HT1080 (cell line): ENCODE measurements around the gene NT5E. TPM values are rescaled to one million over a fixed set of nuclear protein-coding genes. Genes with fewer than 3 reads are reported as not detected.
"Not testable (repeated sequence)": the region's sequence is repeated elsewhere in the genome, so short reads cannot be mapped to it uniquely, and the experiment has no call there.

ENCODE experiments used
- DNase-seq: peaks from one replicate; pipeline ENCODE4 v3.0.0-alpha.2; 2015; ENCODE audit warnings: low read depth
- total RNA-seq: library from RNA; depleted of rRNA; stranded (reverse); fragments of >200 nt; shearing (Covaris generic); gene quantifications from 2 replicates; pipeline ENCODE4 v1.2.3, GENCODE V29; 2014; rRNA removed

NT5E gene
- total RNA-seq, 1 experiment from 2014 or later: 0.47 TPM

DNA sequence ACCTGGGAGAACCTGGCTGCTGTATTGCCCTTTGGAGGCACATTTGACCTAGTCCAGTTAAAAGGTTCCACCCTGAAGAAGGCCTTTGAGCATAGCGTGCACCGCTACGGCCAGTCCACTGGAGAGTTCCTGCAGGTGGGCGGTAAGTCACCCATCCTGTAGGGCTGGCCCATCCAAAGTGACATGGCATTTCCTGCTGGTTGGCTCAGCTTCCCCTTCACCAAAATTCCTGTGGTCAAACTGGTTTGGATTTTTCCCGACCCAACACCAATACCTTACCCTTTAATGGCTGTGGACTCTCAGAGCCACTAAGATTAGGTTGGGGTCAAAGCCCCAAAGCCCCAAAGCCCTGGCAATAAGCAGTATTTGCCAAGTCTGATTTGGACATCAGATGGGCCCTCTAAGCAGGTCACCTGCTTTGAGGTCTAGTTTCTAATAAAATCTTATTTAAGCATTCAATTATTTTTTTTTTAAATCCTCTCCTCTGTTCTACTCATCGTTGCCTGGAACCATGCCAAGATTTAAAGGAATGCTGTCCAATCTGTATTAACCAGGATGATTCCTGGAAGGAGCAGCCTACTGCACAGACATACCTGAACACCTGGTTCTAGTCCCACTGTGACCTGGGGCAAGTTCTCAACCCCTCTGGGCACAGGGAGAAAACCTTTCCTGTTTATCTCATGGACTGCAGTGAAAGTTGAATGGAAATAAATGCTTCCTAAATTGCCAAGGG lies 40.8 kb downstream of the NT5E start:
- DNase-seq: peak; percentile 72

DNA sequence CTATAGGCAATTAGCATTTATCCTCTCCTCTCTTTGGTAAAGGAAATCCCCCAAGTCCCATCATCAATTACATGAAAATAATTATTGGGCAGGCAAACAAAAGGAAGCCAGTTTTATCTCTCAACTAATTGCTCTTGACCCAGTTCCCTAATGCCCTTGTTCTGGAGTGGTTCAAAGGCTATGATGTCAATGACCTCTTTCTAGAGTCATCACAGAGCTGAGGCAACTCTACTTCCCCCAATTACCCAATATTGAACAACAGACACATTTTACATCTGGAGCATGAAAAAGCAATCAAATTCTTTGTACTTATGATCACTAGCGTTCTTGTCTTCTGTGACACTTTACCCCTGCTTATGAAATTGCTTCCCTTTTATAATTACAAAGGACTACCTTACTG lies 43.5 kb downstream of the NT5E start:
- DNase-seq: no peak

DNA sequence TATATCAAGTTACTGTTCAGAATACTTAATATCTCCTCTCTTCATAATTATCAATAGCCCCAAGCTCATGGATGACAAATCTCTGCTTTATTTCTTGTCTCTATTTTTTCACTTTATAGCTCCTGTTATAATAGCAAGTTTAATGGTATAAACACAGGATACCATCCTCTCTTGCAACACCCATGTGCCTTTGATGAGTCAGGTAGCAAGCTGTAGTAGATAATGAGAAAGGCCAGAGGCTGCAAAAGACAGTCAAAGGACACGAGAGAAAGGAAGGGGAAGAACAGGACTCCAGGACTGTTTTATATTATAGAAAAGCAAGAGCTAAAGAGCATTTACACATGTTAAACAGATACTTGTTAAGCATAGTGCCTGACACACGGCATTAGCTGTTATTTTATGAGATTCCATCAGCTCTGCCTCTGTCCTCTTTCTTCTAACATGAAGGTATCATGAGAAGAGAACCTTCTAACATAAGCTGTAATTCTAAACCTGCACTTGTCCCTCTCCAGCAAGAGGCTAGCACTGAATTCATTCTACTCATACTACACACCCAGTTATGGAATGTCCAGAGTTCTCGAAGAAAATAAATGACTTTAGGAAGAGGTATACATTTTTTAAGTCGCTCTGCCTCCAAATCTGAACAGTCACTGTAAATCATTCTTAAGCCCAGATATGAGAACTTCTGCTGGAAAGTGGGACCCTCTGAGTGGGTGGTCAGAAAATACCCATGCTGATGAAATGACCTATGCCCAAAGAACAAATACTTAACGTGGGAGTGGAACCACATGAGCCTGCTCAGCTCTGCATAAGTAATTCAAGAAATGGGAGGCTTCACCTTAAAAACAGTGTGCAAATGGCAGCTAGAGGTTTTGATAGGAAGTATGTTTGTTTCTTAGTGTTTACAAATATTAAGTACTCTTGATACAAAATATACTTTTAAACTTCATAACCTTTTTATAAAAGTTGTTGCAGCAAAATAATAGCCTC lies 45.0 kb downstream of the NT5E start:
- DNase-seq: peak; percentile 60

DNA sequence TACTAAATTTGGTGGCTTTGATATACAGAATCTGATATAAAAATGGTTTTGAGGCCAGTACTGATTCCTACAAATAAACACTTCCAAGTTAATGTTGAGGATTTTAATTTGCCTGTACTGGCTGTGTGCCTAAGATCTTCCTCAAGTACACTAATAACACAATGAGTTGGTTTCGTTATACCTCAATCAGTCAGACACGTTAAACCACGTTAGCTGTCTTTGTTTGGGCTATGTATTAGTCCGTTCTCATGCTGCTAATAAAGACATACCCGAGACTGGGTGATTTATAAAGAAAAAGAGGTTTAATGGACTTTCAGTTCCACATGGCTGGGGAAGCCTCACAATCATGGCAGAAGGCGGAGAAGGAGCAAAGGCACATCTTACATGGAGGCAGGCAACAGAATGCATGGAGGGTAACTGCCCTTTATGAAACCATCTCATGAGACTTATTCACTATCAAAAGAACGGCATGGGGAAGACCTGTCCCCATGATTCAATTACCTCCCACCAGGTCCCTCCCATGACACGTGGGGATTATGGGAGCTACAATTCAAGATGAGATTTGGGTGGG lies 46.2 kb downstream of the NT5E start:
- DNase-seq: no peak

DNA sequence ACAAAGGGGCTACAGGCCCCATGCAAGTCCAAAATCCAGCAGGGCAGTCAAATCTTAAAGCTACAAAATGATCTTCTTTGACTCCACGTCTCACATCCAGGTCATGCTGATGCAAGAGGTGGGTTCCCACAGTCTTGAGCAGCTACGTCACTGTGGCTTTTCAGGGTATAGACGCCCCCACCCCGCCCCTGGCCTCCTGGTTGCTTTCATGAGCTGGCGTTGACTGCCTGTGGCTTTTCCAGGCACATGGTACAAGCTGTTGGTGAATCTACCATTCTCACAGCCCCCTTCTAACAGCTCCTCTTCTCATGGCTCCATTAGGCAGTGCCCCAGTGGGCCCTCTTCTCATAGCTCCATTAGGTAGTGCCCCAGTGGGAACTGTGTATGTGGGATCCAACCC lies 47.0 kb downstream of the NT5E start:
- DNase-seq: no peak

DNA sequence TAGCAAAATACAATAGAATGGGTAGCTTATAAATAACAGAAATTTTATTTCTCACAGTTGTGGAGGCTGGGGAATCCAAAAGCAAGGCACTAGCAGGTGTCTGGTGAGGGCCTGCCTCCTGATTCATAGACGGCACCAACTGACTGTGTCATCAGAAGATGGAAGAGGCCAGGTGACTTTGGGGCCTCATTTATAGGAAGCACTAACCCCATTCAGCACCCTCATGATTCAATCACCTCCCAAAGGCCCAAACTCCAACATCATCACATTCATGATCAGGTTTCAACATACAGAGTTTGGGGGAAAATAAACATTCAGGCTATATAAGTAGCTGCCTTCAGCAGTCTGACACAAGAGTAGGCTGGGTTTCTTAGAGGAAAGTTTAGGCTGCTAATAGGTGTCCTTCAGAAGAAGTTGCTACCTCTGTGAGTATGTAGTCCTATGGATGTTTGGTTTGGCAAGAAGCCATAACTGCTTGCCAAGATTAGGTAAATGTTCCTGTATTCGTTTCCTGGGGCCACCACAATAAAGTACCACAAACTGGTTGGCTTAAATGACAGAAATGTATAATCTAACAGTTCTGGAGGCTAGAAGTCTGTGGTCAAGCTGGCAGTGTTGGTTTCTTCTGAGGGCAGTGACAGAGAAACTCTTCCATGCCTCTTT lies 48.8 kb downstream of the NT5E start:
- peak; percentile 80 for DNase-seq

DNA sequence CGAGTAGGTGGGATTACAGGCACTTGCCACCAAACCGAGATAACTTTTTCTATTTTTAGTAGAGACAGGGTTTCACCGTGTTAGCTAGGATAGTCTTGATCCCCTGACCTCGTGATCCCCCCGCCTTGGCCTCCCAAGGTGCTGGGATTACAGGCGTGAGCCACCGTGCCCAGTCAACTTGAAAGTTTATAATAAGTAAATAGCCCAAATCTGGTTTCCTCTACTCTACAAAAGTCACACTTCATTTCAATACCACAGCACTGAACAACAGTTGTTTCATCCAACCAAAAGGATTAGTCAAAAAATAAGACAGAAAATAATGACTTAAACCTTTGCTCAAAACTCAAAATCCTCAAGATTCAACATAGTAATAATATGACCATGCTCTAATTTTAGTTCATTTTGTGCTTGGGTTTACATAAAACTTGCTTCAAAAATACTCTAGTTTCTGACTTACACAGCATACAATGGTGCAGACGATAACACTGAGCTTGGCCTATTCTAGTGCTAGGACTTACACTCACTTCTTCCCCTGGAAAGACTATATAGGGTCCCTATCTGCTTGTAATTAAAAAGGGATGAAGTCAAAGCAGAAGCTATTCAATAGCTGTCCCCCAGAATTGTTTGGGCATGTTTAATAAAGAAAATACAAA lies 56.7 kb downstream of the NT5E start:
- DNase-seq: no peak

DNA sequence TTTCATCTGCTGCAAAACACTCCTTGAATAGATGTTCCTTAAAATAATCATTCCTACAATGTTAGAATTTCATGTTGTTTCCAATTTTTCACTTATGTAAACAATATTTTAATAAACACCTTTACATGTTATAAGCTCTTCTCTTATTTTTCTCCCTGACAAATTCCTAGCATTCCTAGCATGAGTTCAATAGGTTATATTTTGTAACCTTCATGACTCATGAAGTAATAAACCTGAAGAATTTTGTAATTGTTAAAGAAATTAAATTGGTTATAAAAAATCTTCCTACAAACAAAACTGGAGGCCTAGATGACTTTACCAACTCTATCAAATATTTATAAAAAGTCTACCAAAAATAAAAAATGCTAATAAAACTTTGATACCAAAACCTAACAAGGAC lies 66.3 kb downstream of the NT5E start:
- DNase-seq: peak; percentile 23

DNA sequence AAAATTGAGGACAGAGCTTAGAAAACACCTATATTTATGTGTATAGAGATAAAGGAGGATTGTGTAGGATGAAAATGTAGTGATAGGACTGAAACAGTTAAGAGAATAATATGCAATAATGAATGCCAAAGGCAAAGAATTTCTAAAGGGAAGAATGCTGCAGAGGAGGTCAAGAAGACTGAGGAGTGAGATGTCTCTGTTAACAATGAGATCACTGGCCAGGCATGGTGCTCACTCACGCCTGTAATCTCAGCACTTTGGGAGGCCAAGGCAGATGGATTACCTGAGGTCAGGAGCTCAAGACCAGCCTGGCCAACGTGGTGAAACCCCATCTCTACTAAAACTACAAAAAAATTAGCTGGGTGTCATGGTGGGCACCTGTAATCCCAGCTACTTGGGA lies 74.4 kb downstream of the NT5E start:
- not testable (repeated sequence) for DNase-seq

DNA sequence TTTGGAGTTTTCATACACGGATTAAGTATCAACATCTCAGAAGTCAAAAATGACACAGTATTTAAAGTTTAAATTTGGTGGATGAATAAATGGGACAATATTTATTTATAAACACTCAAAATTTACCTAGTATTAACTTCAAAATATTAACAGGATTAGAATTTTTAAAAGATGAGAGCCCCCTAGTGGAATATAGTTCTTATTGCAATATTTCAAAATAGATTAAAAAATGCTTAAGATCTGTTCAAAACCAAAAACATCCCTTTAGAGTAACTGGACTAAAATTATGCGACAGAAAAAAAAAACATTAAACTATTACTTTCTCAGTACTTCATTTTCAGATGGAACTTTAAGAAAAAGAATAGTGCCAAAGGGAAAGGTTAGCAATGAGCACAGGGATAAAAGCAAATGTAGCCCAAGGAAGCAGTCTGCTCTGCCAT lies 87.2 kb downstream of the NT5E start:
- peak; percentile 15 for DNase-seq

DNA sequence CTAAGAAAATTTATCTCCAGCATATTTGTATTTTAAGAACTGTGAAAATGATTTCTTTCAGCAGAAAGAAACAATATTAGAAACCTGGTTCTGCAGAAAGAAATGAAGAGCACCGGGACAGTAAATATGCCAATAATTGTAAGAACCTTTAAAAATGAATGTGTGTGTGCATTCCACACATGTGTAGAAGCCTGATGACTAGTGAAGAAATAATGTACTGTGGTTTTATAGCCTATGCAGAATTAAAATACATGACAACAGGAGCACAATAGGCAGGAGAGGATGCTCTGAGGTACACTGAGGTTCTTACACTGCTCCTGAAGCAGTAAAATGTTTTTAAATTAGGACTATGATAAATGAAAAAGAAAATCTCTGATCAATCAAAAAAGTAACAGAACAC lies 94.9 kb downstream of the NT5E start:
- DNase-seq: no peak

Other genes with a start within 250 kb of the NT5E start
- gene SNX14, start 143.8 kb downstream of the NT5E start, total RNA-seq: 86.3 and 87.8 TPM in 2 replicates
- gene SYNCRIP, start 192.8 kb downstream of the NT5E start, total RNA-seq: 130 and 159 TPM in 2 replicates